Keratinocyte (primary cell): ENCODE measurements around the gene NFKBIZ. TPM values are rescaled to one million over a fixed set of nuclear protein-coding genes. Genes with fewer than 3 reads are reported as not detected.

Source experiments
- DNase-seq: peaks from one replicate; pipeline ENCODE4 v3.0.0-alpha.2; 2011; ENCODE audit warnings: low read depth, missing footprints, low spot score
- FAIRE-seq: peaks from 2 replicates; lab custom pipeline; 2011; peaks lifted over from hg19 to GRCh38; lab: Jason Lieb, UNC
- H2AFZ ChIP-seq: 2 replicates; pipeline ENCODE4 v1.6.0; 2012; ENCODE audit warnings: low read length, control low read depth, inconsistent platforms; ENCODE audit not compliant: control insufficient read depth
- H3K27ac ChIP-seq: 2 replicates; pipeline ENCODE4 v1.5.1; 2011; ENCODE audit warnings: low read length; ENCODE audit not compliant: control insufficient read depth, insufficient read depth
- H3K27me3 ChIP-seq: 3 replicates; pipeline ENCODE4 v1.6.0; 2011; ENCODE audit warnings: low read length; ENCODE audit not compliant: control insufficient read depth, insufficient read depth; ENCODE audit errors: extremely low read depth
- H3K36me3 ChIP-seq, 2 experiments: 2 replicates in 1 of 2; 3 replicates in 1 of 2; pipeline ENCODE4 v1.5.1; 2011; ENCODE audit warnings: low read length in 2 of 2, mild to moderate bottlenecking in 1 of 2; ENCODE audit not compliant: control insufficient read depth in 2 of 2, insufficient read depth in 2 of 2; ENCODE audit errors: extremely low read depth in 1 of 2
- H3K4me1 ChIP-seq: 3 replicates; pipeline ENCODE4 v1.5.1; 2011; ENCODE audit warnings: low read length; ENCODE audit not compliant: control insufficient read depth, insufficient read depth; ENCODE audit errors: extremely low read depth
- H3K4me2 ChIP-seq: 3 replicates; pipeline ENCODE4 v1.6.0; 2011; ENCODE audit warnings: low read depth, low read length; ENCODE audit not compliant: control insufficient read depth, insufficient read depth; ENCODE audit errors: extremely low read depth
- H3K4me3 ChIP-seq, 3 experiments: fragments of 200-600 bp in 1 of 3; sonication (generic) in 1 of 3; 2 replicates in 2 of 3; 3 replicates in 1 of 3; pipeline ENCODE4 v1.5.1; 2011 to 2016; ENCODE audit warnings: low read length in 3 of 3, mild to moderate bottlenecking in 3 of 3, control low read depth in 2 of 3, inconsistent platforms in 1 of 3, low read depth in 1 of 3, mixed read lengths in 1 of 3, mixed run types in 1 of 3, moderate library complexity in 1 of 3; ENCODE audit not compliant: control insufficient read depth in 2 of 3, insufficient read depth in 2 of 3; ENCODE audit errors: extremely low read depth in 1 of 3
- H3K79me2 ChIP-seq: 2 replicates; pipeline ENCODE4 v1.6.0; 2012; ENCODE audit warnings: low read length; ENCODE audit not compliant: control insufficient read depth, insufficient read depth
- H3K9ac ChIP-seq: 3 replicates; pipeline ENCODE4 v1.6.0; 2011; ENCODE audit warnings: low read length; ENCODE audit not compliant: control insufficient read depth, insufficient read depth; ENCODE audit errors: extremely low read depth
- H3K9me1 ChIP-seq: 3 replicates; pipeline ENCODE4 v1.6.0; 2011; ENCODE audit warnings: low read length; ENCODE audit not compliant: control insufficient read depth, insufficient read depth; ENCODE audit errors: extremely low read depth
- H3K9me3 ChIP-seq: 2 replicates; pipeline ENCODE4 v1.5.1; 2012; ENCODE audit warnings: low read depth, low read length; ENCODE audit not compliant: control insufficient read depth
- H4K20me1 ChIP-seq: 3 replicates; pipeline ENCODE4 v1.6.0; 2011; ENCODE audit warnings: low read length; ENCODE audit not compliant: control insufficient read depth, insufficient read depth; ENCODE audit errors: extremely low read depth
- CTCF ChIP-seq, 3 experiments: IDR thresholded peaks in 1 of 3; conservative IDR thresholded peaks in 1 of 3; optimal IDR thresholded peaks in 1 of 3; 2 replicates in 2 of 3; 3 replicates in 1 of 3; pipeline versions ENCODE3 to v1.5.1; 2011; ENCODE audit warnings: low read length in 3 of 3, mild to moderate bottlenecking in 3 of 3, moderate library complexity in 2 of 3, control low read depth in 1 of 3, inconsistent platforms in 1 of 3; ENCODE audit not compliant: insufficient read depth in 2 of 3; ENCODE audit errors: extremely low read depth in 1 of 3
- EZH2 ChIP-seq: IDR thresholded peaks from one replicate; pipeline ENCODE4 v1.6.1; 2012; ENCODE audit warnings: inconsistent platforms, mild to moderate bottlenecking, low read length, moderate library complexity
- dilution Hi-C: fragments of 300-500 bp; cut with MboI; formaldehyde crosslinking; loops from one replicate; pipeline ENCODE4 v1.7.0; 2020; ENCODE audit warnings: low sequenced_read_pairs; ENCODE audit not compliant: extremely low pct_ligation_motif_present
- polyA plus RNA-seq, 5 experiments: library from polyadenylated mRNA; depleted of rRNA in 3 of 5; stranded (reverse) in 3 of 5; stranded (forward) in 1 of 5; unstranded in 1 of 5; fragments of >200 nt; gene quantifications; 1 replicate in 1 of 5; 2 replicates in 3 of 5; 3 replicates in 1 of 5; pipeline versions ENCODE4 v1.2.1 to v1.2.3, GENCODE V29; 2011 to 2012; ENCODE audit warnings: missing spikeins in 2 of 5, low read depth in 1 of 5, low replicate concordance in 1 of 5

Gene NFKBIZ
- polyA plus RNA-seq, 1 donor (not counting 4 experiments of a cell fraction or from before 2014, with no cell fraction given): 88.9 TPM

- Histone ChIP-seq H4K20me1 (no peaks in the 10 kb centered on the region), H3K4me3 (no peak overlapping the region), H3K9me3 (no peaks in the 10 kb centered on the region), H3K27me3 (no peaks in the 10 kb centered on the region), H3K79me2 (no peaks in the 10 kb centered on the region), H3K9ac (no peak overlapping the region), H3K36me3 (no peaks in the 10 kb centered on the region), H2AFZ (no peak overlapping the region), H3K4me1 (no peaks in the 10 kb centered on the region), H3K9me1 (no peaks in the 10 kb centered on the region), H3K4me2 (no peak overlapping the region), H3K27ac (no peak overlapping the region)
- no peak for DNase-seq
- no peak for FAIRE-seq
- no peak for TF ChIP-seq CTCF (optimal IDR thresholded peaks at IDR 0.05 in 1 of 3, IDR thresholded peaks at IDR 0.05 in 1 of 3, conservative IDR thresholded peaks at IDR 0.05 in 1 of 3; ENCODE audit: extremely low read depth in 1 of 3, insufficient read depth in 2 of 3, low read length in 3 of 3)
- no peak for TF ChIP-seq EZH2
- dilution Hi-C loops: no loop called here
Measured at GRCh38 chr3:101835676-101836075, 13.6 kb upstream of the NFKBIZ start.

GRCh38 chr3:101836160-101836559 lies 13.2 kb upstream of the NFKBIZ start:
- no peak for DNase-seq
- H3K27ac ChIP-seq: no peak overlapping the region

More at GRCh38 chr3:101836160-101836559, 13.2 kb upstream of the NFKBIZ start:
- no peaks in the 10 kb centered on the region for H4K20me1 ChIP-seq
- no peak overlapping the region for H2AFZ ChIP-seq
- no peaks in the 10 kb centered on the region for H3K9me3 ChIP-seq
- H3K4me2 ChIP-seq: no peak overlapping the region
- H3K4me3 ChIP-seq: no peak overlapping the region
- TF ChIP-seq EZH2 (no peak), CTCF (optimal IDR thresholded peaks at IDR 0.05 in 1 of 3, IDR thresholded peaks at IDR 0.05 in 1 of 3, conservative IDR thresholded peaks at IDR 0.05 in 1 of 3; ENCODE audit: extremely low read depth in 1 of 3, insufficient read depth in 2 of 3, low read length in 3 of 3) (no peak)
- no peaks in the 10 kb centered on the region for H3K79me2 ChIP-seq
- no peak overlapping the region for H3K9ac ChIP-seq
- dilution Hi-C loops: no loop called here
- H3K9me1 ChIP-seq: no peaks in the 10 kb centered on the region
- FAIRE-seq: no peak
- no peaks in the 10 kb centered on the region for H3K4me1 ChIP-seq
- no peaks in the 10 kb centered on the region for H3K27me3 ChIP-seq
- no peaks in the 10 kb centered on the region for H3K36me3 ChIP-seq
